OCI-LY1 (cell line): Measurements from ENCODE around the gene DHX29.

ENCODE experiments used
- H2AFZ ChIP-seq: fragments of 200-600 bp; sonication (generic), shearing (Covaris generic); 2 replicates; pipeline ENCODE4 v1.6.0; 2014; ENCODE audit warnings: antibody characterized with exemption, mild to moderate bottlenecking, low read length
- H3F3A ChIP-seq: fragments of 200-600 bp; sonication (generic), shearing (Covaris generic); 2 replicates; pipeline ENCODE4 v1.6.0; 2014; ENCODE audit warnings: mild to moderate bottlenecking, antibody characterized with exemption, low read length, moderate library complexity; ENCODE audit not compliant: insufficient read depth
- H3K27ac ChIP-seq: fragments of 200-600 bp; sonication (generic); 2 replicates; pipeline ENCODE4 v1.5.1; 2014; ENCODE audit warnings: low read length, mixed run types, mild to moderate bottlenecking, low read depth; ENCODE audit not compliant: poor library complexity, severe bottlenecking
- H3K27me3 ChIP-seq: fragments of 200-600 bp; sonication (generic); 2 replicates; pipeline ENCODE4 v1.6.0; 2014; ENCODE audit warnings: antibody characterized with exemption, mild to moderate bottlenecking, low read length, moderate library complexity; ENCODE audit not compliant: insufficient read depth
- H3K36me3 ChIP-seq: fragments of 200-600 bp; sonication (generic); 2 replicates; pipeline ENCODE4 v1.6.1; 2014; ENCODE audit warnings: mild to moderate bottlenecking, antibody characterized with exemption, low read length, moderate library complexity, mixed read lengths; ENCODE audit not compliant: insufficient read depth
- H3K4me1 ChIP-seq: fragments of 200-600 bp; sonication (generic); 2 replicates; pipeline ENCODE4 v1.5.1; 2014; ENCODE audit warnings: mild to moderate bottlenecking, low read length, moderate library complexity; ENCODE audit not compliant: insufficient read depth, severe bottlenecking
- H3K4me2 ChIP-seq: fragments of 200-600 bp; sonication (generic), shearing (Covaris generic); 2 replicates; pipeline ENCODE4 v1.6.1; 2014; ENCODE audit warnings: low read length
- H3K4me3 ChIP-seq: fragments of 200-600 bp; sonication (generic); 2 replicates; pipeline ENCODE4 v1.5.1; 2014; ENCODE audit warnings: low read length, low read depth, mild to moderate bottlenecking, mixed read lengths; ENCODE audit not compliant: poor library complexity, severe bottlenecking
- H3K79me2 ChIP-seq: fragments of 200-600 bp; shearing (Covaris generic); 2 replicates; pipeline ENCODE4 v1.6.1; 2016; ENCODE audit warnings: mixed run types, low read length, mixed read lengths; ENCODE audit not compliant: insufficient read depth
- H3K9ac ChIP-seq: fragments of 200-600 bp; sonication (generic), shearing (Covaris generic); 2 replicates; pipeline ENCODE4 v1.6.1; 2014; ENCODE audit warnings: mild to moderate bottlenecking, low read length, mixed read lengths
- H3K9me2 ChIP-seq: fragments of 200-600 bp; sonication (generic), shearing (Covaris generic); 2 replicates; pipeline ENCODE4 v1.6.1; 2014; ENCODE audit warnings: low read depth, mild to moderate bottlenecking, low read length, mixed read lengths
- H3K9me3 ChIP-seq: fragments of 200-600 bp; shearing (Covaris generic); 2 replicates; pipeline ENCODE4 v1.6.1; 2014; ENCODE audit warnings: low read length, mixed read lengths
- H4K20me1 ChIP-seq: fragments of 200-600 bp; sonication (generic), shearing (Covaris generic); 2 replicates; pipeline ENCODE4 v1.6.0; 2016; ENCODE audit warnings: mild to moderate bottlenecking, low read length; ENCODE audit not compliant: insufficient read depth
- CTCF ChIP-seq: fragments of 200-600 bp; sonication (generic), shearing (Covaris generic); IDR thresholded peaks from 2 replicates; pipeline ENCODE4 v1.5.1; 2017; ENCODE audit warnings: mild to moderate bottlenecking, antibody characterized with exemption, low read length, moderate library complexity, mixed read lengths
- EZH2 ChIP-seq: fragments of 200-600 bp; sonication (generic), shearing (Covaris generic); IDR thresholded peaks from 2 replicates; pipeline ENCODE4 v1.8.0; 2017; ENCODE audit warnings: borderline replicate concordance, mixed run types, mild to moderate bottlenecking, antibody characterized with exemption, low read length, moderate library complexity, mixed read lengths

The DHX29 gene

GRCh38 chr5:55338810-55339243, 31.3 kb upstream of the DHX29 start:
- Histone ChIP-seq H4K20me1 (no peaks in the 10 kb centered on the region), H3K4me1 (peaks cover 17% of the 10 kb centered on the region), H3K9me2 (no peaks in the 10 kb centered on the region), H3K9ac (no peak overlapping the region), H3K9me3 (no peaks in the 10 kb centered on the region), H3K4me3 (no peak overlapping the region), H3K36me3 (peaks cover 75% of the 10 kb centered on the region), H3K4me2 (no peak overlapping the region), H2AFZ (no peak overlapping the region), H3K79me2 (peaks cover 29% of the 10 kb centered on the region), H3K27ac (peak overlapping the region; percentile 27), H3F3A (peaks cover 11% of the 10 kb centered on the region; the same call in 1 of the 2 replicates), H3K27me3 (no peaks in the 10 kb centered on the region)
- TF ChIP-seq CTCF (no peak), EZH2 (no peak)

GRCh38 chr5:55338092-55338613, 30.7 kb upstream of the DHX29 start:
- no peak overlapping the region for H3K9ac ChIP-seq
- no peak overlapping the region for H2AFZ ChIP-seq
- H3K4me1 ChIP-seq: peaks cover 17% of the 10 kb centered on the region
- peaks cover 75% of the 10 kb centered on the region for H3K36me3 ChIP-seq
- H4K20me1 ChIP-seq: no peaks in the 10 kb centered on the region
- H3K4me3 ChIP-seq: no peak overlapping the region
- H3K9me3 ChIP-seq: no peaks in the 10 kb centered on the region
- peaks cover 6% of the 10 kb centered on the region; the same call in 1 of the 2 replicates for H3F3A ChIP-seq
- no peaks in the 10 kb centered on the region for H3K9me2 ChIP-seq
- H3K79me2 ChIP-seq: peaks cover 36% of the 10 kb centered on the region
- no peak overlapping the region for H3K27ac ChIP-seq
- no peak overlapping the region for H3K4me2 ChIP-seq
- no peaks in the 10 kb centered on the region for H3K27me3 ChIP-seq
- TF ChIP-seq EZH2: no peak
- TF ChIP-seq CTCF: no peak

GRCh38 chr5:55333811-55334210, 26.3 kb upstream of the DHX29 start:
- peaks cover 82% of the 10 kb centered on the region for H3K36me3 ChIP-seq
- peaks cover 50% of the 10 kb centered on the region for H3K79me2 ChIP-seq
- H4K20me1 ChIP-seq: no peaks in the 10 kb centered on the region

More at GRCh38 chr5:55333811-55334210, 26.3 kb upstream of the DHX29 start:
- H2AFZ ChIP-seq: no peak overlapping the region
- no peak overlapping the region for H3K9ac ChIP-seq
- H3K4me2 ChIP-seq: no peak overlapping the region
- no peaks in the 10 kb centered on the region for H3K27me3 ChIP-seq
- H3F3A ChIP-seq: no peaks in the 10 kb centered on the region
- no peak for TF ChIP-seq EZH2
- no peak for TF ChIP-seq CTCF
- no peak overlapping the region for H3K4me3 ChIP-seq
- H3K4me1 ChIP-seq: peaks cover 20% of the 10 kb centered on the region
- H3K9me2 ChIP-seq: no peaks in the 10 kb centered on the region
- no peak overlapping the region for H3K27ac ChIP-seq
- no peaks in the 10 kb centered on the region for H3K9me3 ChIP-seq
